Inflammatory macrophage treated with lipopolysaccharide for 1 hour (primary cell): ENCODE results near the gene TES.
"Not testable (repeated sequence)": the region's sequence is repeated elsewhere in the genome, so short reads cannot be mapped to it uniquely, and the experiment has no call there.

Experiments
- DNase-seq, 2 donors: peaks; one replicate each; pipeline ENCODE4 v3.0.0-alpha.2; 2020 to 2022

Gene TES, protein sequence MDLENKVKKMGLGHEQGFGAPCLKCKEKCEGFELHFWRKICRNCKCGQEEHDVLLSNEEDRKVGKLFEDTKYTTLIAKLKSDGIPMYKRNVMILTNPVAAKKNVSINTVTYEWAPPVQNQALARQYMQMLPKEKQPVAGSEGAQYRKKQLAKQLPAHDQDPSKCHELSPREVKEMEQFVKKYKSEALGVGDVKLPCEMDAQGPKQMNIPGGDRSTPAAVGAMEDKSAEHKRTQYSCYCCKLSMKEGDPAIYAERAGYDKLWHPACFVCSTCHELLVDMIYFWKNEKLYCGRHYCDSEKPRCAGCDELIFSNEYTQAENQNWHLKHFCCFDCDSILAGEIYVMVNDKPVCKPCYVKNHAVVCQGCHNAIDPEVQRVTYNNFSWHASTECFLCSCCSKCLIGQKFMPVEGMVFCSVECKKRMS

DNA sequence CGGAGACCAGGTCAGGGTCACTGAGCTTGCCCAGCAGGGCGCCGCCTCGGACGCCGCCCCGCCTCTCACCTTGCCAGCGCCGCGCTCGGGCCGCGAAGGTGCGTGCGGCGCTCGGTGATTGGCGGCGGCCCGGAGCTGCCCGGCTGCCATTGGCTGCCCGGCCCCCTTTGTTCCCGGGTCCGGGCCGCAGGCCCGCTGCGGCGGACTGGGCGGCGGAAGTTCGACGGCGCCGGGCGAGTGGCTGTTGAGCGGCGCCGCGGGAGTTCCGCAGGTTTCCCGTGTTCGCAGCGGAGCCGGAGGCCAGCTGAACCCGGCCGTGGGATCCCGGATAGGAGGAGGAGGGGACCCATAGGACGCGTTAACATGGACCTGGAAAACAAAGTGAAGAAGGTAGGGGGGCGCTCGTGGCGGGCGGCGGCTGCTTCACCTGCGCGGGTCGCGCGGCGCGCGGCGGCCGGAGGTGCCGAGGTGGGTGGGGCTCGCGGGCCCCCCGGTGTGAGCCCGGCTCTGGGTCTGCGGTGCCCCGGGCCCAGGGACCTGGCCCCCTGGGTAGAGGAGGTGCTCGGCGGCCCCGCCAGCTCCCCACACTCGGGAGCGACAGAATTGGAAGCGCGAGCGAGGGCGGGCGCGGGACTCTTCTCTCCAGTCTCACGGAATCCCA is at the start of gene TES:
Gene TES, plus strand, starts transcription at position 195 of the 661 bp plus-strand sequence. Its CDS starts 169 bp downstream, at position 364.
- peak; percentile 50 to 64 for DNase-seq

DNA sequence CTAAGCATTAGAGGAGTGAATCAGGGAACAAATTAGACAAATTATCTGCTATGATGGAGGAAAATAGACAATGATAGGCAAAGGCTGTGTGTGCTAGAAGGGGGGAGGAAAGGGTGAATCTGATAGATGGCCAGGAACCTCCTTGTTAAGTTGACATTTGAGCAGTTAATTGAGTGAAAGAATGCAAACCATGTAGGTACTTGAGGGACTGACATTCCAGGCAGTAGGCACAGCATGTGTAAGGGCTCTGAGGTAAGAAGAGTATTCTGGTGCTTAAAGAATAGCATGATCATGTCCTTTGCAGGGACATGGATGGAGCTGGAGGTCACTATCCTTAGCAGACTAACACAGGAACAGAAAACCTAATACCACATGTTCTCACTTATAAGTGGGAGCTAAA is 48.6 kb upstream of the TES start:
- no peak for DNase-seq

DNA sequence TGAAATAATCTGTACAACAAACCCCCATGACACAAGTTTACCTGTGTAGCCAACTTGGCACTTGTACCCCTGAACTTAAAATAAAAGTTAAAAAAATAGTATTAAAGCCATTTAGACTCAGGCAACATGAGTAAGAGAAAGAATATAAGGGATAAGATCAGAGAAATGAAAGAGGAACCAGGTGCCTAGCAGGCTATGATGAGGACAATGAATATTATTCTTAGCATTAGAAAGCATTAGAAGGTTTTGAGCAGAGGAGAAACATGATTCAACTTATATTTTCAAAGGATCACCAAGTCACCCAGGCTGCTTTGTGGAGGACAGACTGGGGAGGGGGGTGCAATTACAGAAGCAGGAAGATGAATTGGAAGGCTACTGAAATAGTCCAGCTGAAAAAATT is 48.1 kb upstream of the TES start:
- DNase-seq, result no peak

DNA sequence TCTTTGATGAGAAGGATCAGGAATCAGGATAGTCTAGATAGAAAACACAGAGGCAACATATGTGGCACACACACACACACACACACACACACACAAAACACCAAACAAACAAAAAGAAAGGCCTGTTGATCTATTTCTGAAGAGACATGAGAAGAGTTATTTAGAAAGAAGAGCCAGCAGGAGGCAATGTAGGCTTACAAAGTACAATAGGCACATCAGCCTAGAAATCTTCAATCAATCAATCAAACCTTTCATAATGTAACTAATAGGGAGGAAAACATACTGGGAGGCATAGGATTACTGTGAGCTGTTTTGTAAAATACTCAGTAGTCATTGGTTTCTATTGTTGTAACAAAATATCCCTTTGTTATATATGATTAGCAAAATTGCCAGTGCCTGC is 47.3 kb upstream of the TES start:
- no peak for DNase-seq

DNA sequence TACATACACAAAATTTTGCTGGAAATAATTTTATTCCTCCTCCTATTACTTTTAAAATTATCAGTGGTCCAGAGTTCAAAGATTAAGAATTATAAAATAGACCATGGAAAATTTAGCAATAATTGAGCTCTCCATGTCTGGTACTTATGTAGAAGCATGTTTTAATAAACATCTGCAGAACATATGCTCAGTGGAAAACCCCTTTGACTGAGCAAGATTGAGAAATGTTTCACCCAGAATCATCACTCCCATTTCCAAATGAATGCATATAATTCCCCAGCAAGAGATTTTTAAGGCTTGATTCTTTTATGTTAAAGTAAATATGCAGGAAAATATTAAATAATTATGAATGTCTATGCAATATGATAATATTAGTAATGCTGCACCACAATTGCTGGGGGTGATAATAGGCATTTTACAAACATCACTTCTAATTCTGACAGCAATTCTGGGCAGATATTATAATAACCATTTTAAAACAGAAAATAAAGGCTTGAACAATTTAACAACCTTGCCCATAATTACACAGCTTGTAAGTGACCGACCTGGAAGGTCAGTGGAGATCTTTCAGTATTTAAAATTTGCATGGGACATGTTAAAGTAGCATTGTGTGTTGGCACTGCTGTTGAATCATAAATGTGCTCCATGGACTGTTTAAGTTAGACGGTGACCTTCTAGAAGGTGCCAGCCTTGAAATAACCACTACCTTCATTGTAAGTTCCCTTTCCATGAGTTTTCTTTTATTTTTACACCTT is 45.6 kb upstream of the TES start:
- DNase-seq, result peak; percentile 75 to 78

DNA sequence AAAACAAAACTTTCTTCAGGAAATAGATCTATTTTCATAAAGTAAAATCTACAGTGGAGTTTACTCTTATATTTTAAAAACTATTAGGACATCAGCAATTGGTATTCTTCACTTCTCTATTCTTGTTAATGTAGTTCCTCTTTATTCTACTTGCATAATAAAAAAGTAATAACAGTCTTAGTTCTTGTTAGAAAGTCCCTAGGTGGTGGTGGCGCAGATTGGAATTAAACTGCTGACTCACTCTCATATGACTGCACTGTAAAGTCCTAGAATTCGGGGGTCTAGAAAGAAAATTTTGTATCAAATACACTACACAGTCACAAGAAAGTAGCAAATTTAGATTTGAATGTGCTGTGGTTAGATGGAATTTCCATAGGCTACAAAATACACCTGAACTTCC is 44.6 kb upstream of the TES start:
- DNase-seq, result peak; percentile 87 to 97

DNA sequence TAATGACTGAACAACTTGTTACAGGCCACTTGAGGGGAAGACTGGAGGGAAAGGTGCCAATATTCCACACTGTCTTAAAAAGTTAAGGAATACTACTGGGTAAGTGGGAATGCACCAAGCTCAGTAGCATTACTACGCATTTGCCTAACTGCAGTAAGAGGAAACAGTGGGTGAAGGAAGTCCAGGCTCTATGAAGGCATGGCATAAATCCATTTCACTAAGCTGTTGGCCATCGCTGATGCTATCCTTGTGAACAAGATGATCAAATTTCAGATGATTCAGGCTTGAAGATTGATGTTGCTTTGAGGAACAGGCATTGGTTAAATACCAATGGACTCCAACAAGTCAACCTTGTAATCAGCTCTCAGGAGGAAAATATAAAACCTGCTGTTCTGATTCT is 44.2 kb upstream of the TES start:
- peak; percentile 69 to 85 for DNase-seq

DNA sequence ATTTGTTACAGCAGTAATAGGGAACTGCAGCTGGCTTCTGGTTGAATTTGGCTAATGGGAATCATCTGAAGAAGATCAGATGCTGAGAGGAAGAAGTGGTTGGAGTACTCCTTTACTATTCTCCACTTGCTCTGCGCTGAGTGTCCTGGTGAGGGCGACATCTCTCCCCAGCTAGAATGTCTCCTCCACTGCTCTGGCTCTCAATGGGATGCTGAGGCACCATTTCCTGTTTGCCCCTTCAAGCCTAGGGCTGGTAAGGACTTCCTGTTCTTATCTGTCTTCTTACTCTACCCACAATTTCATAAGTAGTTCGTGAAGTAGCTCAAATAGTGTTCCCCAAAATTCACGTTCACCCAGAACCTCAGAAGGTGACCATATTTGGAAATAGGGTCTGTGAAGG is 43.2 kb upstream of the TES start:
- DNase-seq, result no peak

DNA sequence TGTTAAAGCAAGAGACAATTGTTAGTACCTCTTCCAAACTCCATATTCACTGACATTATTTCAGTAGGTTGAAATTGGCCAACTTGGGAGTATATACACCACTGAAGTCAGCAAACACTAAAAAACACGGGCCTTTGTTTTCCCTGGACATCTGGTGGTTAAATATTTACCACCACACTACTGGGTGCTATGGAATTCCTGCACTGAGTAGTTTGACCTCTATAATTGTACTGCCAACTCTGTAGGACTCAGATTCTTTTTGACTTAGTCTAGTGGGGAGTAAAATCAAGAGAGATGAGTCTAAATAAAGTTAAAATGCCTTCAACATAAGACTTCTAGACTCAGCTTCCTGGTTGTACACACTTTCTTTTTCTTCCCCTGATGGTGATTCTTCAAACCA is 41.3 kb upstream of the TES start:
- no peak for DNase-seq

DNA sequence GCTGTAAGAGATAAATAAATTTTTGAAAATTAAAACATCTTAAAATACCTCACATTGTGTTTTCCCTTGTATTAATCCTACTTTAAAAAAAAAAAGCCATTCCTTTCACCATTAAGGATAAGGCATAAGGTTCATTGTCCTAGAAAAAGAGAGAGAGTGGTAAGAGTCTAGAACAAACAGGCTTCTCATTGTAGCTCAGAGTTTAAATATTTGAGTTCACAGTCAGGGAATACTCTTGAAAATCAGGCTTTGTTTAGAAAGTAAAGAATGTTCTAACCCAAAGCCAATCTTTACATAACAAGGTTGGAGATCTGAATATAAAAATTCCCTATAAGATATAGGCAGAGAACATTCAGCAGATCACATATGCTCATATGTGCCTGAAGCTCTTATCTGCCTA is 40.2 kb upstream of the TES start:
- DNase-seq, result no peak

DNA sequence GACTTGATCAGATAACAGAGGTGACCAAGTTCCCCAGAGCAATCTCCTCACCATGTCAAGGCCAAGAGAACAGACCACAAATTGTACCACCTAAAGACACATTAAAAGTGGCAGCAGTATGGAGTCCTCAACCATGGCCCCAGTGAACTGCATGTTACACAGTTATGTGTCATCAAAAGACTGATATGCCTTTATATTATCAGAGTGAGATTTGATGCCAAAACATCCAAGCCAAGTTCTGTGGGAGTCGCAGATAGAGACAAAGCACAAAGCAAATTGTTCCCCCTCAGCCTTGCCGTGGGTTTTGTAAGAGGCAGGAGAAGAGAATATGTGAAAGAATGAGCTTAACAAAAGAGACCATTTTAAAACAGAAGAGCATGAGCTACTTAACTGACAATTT is 39.2 kb upstream of the TES start:
- DNase-seq, result no peak

DNA sequence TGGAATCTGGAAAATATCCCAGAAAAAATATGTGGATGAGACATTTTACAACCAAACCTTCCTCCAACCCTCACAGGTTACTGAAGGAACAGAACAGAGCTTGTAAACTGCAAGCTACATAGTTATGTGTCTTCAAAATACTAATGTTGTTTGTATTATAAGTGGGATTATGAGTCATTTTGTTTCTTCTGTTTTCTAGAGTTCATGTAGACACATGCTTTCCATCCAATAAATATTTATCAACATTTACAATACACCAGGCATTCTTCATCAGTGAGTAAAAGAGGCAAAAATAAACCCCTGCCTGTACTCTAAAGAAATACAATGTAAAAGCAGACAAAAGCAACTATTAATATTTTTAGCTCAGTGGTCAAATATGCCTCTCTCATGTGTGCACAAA is 38.0 kb upstream of the TES start:
- DNase-seq, result no peak

DNA sequence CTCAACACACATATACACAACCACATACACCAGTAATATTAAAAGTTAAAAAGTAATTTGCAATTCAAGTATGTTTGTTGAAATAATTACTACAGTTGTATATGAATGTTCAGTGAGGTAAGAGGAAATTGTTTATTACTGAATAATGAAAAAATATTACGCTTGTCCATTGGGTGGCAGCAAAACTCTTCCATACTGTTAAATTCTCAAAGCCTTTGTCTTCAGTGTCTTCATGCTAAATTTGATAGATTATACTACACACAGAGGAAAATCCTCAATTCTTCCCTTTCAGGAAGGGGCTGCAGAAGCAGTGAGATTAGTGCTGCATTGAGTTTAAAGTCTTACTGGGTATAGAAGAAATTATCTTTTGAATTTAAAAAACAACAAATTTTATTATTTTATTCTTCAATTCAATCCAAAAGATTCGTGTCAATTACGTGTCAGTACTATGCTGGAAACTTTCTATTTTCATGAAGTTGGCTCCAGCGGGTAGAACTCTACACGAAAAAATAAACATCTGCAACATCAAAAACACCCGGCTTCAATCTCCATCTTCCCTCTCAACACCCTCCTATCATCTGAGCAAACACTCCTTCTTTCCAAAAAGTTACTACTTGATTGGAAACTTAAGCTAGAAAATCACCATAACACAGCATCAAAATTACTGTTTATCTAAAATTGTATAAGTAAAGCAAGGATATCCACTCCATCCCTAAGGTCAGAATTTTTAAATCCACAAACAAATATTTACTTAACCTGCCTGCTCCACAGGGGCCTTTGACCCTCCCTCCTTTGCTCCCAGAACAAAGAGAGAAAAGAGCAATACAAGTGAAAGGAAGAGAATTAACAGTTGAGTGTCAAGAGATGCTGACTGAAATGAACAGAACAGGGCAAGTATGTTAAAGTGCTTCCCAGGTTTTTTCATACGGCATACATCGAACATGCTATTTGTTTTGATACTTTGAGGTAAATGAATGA is 37.0 kb upstream of the TES start:
- DNase-seq, result peak; percentile 62 to 89

DNA sequence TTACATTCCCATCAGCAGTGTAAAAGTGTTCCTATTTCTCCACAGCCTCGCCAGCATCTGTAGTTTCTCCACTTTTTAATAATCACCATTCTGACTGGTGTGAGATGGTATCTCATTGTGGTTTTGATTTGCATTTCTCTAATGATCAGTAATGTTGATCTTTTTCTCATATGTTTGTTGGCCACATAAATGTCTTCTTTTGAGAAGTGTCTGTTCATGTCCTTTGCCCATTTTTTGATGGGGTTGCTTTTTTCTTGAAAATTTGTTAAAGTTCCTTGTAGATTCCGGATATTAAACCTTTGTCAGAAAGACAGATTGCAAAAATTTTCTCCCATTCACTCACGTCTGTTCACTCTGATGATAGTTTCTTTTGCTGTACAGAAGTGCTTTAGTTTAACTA is 35.2 kb upstream of the TES start:
- not testable (repeated sequence) for DNase-seq

DNA sequence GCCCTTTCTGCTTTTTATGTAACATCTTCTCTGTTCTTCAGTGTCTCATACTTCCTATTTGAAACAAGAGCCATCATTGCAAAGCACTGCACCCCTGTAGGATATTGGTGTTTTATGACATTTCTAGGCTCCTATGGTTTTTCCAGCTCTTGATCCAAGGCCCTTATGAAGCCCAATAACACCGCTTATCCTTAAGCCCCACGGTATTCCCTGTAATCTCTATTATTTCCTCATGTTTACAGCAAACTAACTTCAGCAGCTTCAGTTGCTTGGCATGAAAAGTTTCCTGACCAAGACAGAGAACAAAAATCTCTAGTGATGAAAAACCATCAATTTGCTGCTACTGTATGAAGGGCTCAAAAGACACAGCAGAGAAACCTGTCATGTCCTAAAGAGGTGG is 34.1 kb upstream of the TES start:
- DNase-seq, result no peak

DNA sequence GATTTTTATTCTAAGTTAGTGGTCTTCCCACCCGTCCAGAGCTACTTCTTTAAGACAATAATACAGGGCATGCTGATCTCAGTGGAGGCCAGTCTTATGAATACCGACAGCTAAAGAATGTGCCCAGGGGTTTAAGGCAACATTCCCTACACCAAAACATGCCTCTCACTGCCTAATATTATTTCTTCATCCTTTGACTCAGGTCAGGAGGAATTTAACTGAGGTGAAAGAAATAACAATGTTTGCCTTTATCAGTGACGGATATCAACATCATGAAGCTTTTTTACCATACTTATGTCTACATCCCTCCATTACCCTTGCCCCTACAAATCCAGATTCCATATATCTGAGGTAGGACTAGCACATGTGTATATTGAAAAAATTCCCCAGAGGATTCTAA is 33.3 kb upstream of the TES start:
- DNase-seq, result no peak

DNA sequence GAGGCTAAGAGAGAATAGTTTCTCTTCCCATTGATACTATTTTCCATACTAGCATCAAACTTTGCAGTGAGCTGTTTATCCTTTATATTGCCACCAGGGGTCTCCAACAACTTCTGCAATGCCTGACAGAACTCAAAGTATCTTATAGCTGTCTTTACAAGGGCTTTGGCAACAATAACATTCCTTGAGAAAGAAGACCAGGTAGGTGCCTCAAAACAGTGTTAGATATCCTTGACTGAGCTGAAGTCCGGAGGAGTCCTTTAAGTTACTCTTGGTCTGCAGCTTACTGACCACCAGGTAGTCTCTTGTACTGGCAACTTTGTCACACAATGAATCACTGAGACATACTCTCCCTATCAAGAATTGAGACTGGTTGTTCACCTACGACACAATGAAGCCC is 30.0 kb upstream of the TES start:
- DNase-seq, result peak; percentile 38 to 74

DNA sequence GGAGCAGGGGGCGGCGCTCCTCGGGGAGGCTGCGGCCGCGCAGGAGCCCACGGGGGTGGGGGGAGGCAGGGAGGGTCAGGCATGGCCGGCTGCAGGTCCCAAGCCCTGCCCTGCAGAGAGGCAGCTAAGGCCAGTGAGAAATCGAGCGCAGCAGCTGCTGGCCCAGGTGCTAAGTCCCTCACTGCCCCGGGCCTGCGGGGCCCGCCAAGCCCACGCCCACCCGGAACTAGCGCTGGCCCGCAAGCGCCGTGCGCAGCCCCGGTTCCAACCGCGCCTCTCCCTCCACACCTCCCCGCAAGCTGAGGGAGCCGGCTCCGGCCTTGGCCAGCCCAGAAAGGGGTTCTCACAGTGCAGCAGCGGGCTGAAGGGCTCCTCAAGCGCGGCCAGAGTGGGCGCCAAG is 28.3 kb upstream of the TES start:
- DNase-seq, result no peak

DNA sequence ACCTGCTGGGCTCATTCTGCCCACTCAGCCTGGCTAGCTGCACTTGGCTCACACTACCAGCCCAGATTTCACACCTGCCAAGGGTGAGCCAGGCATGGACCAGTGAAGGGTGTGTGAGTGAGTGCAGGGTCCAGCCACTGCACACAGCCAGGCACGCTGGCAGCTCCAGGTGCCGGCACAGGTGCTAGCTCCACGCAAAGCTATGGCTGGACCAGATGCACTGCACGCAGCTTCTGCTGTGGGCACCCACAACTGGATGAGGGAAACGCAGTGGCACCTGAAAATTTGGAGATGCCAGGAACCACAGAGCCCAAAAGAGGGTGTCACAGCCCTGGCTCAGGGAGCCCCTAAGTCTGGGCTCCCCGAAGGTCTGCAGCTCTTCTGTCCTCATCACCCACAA is 24.9 kb upstream of the TES start:
- no peak for DNase-seq

DNA sequence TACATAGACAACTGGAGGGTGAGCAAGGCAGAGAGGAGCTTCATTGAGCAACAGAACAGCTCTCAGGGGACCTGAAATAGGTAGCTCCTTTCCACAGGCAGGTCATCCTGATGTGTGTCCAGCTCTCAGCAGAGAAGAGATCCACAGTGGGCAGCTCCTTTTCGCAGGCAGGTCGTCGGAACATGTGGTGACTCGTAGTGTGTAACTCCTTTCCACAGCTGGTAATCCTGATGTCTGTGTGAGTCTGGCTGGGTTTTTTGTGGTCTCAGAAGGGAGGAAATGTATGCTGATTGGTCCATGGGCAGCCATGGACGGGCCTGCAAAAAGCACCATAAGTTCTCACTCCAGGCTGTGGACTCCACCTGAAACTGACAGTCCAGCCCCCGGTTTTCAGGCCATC is 24.4 kb upstream of the TES start:
- DNase-seq, result no peak

DNA sequence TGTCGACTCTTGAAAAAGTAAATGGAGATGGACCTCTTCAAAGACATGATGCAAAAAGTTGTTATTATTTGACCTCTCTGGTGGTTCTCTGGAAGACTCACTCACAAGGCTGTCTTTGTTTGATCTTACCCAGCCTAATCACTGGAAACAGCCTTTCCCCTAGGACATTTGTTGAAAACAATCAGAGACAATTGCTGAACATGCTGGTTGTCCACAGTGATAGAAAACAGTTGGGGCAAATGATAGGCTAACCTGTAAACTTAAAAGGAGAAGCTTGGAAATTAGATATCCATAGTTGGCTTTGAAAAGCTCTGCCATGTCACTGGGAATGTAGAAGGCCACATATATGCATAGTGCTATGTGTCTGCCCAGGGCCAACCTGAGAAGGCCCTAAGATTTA is 22.9 kb upstream of the TES start:
- DNase-seq, result no peak

DNA sequence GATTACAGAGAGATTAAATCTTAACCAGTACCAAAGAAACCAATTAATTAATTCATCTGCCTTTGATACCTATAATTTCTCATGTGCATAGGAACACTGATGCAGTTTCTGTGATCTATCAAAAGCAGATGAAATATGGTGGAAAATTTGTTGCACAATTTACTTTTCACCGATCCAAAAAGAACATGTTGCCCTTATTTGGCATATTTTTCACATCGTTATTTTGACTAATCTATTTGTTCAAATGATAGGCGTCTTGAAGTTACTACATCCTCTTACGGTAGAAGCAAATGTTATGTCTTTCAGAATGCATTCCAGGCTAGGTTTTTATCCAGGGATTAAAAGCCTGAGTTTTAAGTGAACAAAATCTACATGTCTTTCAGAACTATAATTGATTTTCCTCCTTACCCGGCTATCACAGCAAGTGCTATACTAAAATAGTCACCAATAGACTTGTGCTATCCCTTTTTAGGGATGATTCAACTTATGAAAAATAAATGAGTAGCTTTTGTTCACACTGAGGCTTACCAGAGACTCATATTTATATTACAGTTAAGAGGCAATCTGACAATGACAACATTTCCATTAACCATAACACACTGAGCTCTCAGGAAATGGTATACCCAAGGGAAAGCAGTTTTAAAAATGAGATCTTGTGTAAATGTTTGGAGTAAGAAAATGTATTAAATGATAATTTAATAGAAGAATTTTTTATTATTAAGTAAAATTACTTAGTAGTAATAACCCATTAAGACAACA is 16.8 kb upstream of the TES start:
- no peak for DNase-seq
